Neural progenitor cell (in vitro differentiated cells): ENCODE results near the gene METTL14. TPM values are rescaled to one million over a fixed set of nuclear protein-coding genes. Genes with fewer than 3 reads are reported as not detected.

ENCODE experiments used
- DNase-seq: peaks from one replicate; pipeline ENCODE4 v3.0.0-alpha.2; 2016; ENCODE audit warnings: low spot score
- H2AFZ ChIP-seq: fragments of 200-600 bp; sonication (generic); replicated peaks from 2 replicates; pipeline ENCODE4 v1.6.1; 2016; ENCODE audit warnings: antibody characterized with exemption
- H3F3A ChIP-seq: fragments of 200-600 bp; sonication (generic); 2 replicates; pipeline ENCODE4 v1.6.1; 2016; ENCODE audit warnings: antibody characterized with exemption, low read depth
- H3K27ac ChIP-seq: fragments of 200-600 bp; sonication (generic); 2 replicates; pipeline ENCODE4 v1.5.1; 2016; ENCODE audit warnings: mild to moderate bottlenecking
- H3K27me3 ChIP-seq: fragments of 200-600 bp; sonication (generic); 2 replicates; pipeline ENCODE4 v1.6.1; 2016; ENCODE audit warnings: mild to moderate bottlenecking, moderate library complexity
- H3K36me3 ChIP-seq: fragments of 200-600 bp; sonication (generic); 2 replicates; pipeline ENCODE4 v1.5.1; 2016
- H3K4me1 ChIP-seq: fragments of 200-600 bp; sonication (generic); 2 replicates; pipeline ENCODE4 v1.6.1; 2016; ENCODE audit warnings: mixed run types
- H3K4me2 ChIP-seq: fragments of 200-600 bp; sonication (generic); 2 replicates; pipeline ENCODE4 v1.6.1; 2016
- H3K4me3 ChIP-seq: fragments of 200-600 bp; sonication (generic); 2 replicates; pipeline ENCODE4 v1.5.1; 2016
- H3K79me2 ChIP-seq: fragments of 200-600 bp; sonication (generic); 2 replicates; pipeline ENCODE4 v1.6.1; 2016; ENCODE audit warnings: low read depth
- H3K9ac ChIP-seq: fragments of 200-600 bp; sonication (generic); 2 replicates; pipeline ENCODE4 v1.6.1; 2016
- H3K9me3 ChIP-seq: fragments of 200-600 bp; sonication (generic); 2 replicates; pipeline ENCODE4 v1.5.1; 2016; ENCODE audit warnings: low read depth
- H4K20me1 ChIP-seq: fragments of 200-600 bp; sonication (generic); 2 replicates; pipeline ENCODE4 v1.6.1; 2016; ENCODE audit warnings: low read depth
- H3K27ac Mint-ChIP-seq: 3 replicates; pipeline ENCODE4 v1.8.0; 2021; ENCODE audit warnings: mixed read lengths
- H3K27me3 Mint-ChIP-seq: 2 replicates; pipeline ENCODE4 v1.8.0; 2022; ENCODE audit warnings: low read depth, mild to moderate bottlenecking, inconsistent platforms, moderate library complexity, mixed read lengths; ENCODE audit not compliant: insufficient read depth
- H3K36me3 Mint-ChIP-seq: 3 replicates; pipeline ENCODE4 v1.8.0; 2021; ENCODE audit warnings: mixed read lengths
- H3K4me1 Mint-ChIP-seq: 3 replicates; pipeline ENCODE4 v1.8.0; 2021; ENCODE audit warnings: mixed read lengths
- H3K4me3 Mint-ChIP-seq: 3 replicates; pipeline ENCODE4 v1.8.0; 2021; ENCODE audit warnings: mild to moderate bottlenecking, moderate library complexity, mixed read lengths
- H3K9me3 Mint-ChIP-seq: 3 replicates; pipeline ENCODE4 v1.8.0; 2020; ENCODE audit warnings: mixed read lengths
- CTCF ChIP-seq: fragments of 200-600 bp; sonication (generic); IDR thresholded peaks from 2 replicates; pipeline ENCODE4 v1.5.1; 2017; ENCODE audit warnings: antibody characterized with exemption, mild to moderate bottlenecking
- EZH2 ChIP-seq: fragments of 200-600 bp; sonication (generic); IDR thresholded peaks from 2 replicates; pipeline ENCODE4 v1.6.1; 2017; ENCODE audit warnings: antibody characterized with exemption, mild to moderate bottlenecking, moderate library complexity
- EZH2phosphoT487 ChIP-seq: fragments of 200-600 bp; sonication (generic); IDR thresholded peaks from 2 replicates; pipeline ENCODE4 v1.6.1; 2017; ENCODE audit warnings: antibody characterized with exemption
- total RNA-seq: library from RNA; depleted of rRNA; stranded (reverse); fragments of >200 nt; gene quantifications from 2 replicates; pipeline ENCODE4 v1.2.3, GENCODE V29; 2015; ENCODE audit warnings: low replicate concordance

METTL14 gene
- total RNA-seq, 1 donor from 2014 or later = 43.2 TPM

- H3K36me3 Mint-ChIP-seq = no peaks in the 10 kb centered on the region
- H3K27me3 Mint-ChIP-seq = peaks cover 2% of the 10 kb centered on the region
- Histone ChIP-seq H3K9ac (no peak overlapping the region), H3F3A (no peaks in the 10 kb centered on the region), H4K20me1 (no peaks in the 10 kb centered on the region), H3K4me2 (no peak overlapping the region), H2AFZ (no peak overlapping the region), H3K36me3 (no peaks in the 10 kb centered on the region), H3K27ac (no peak overlapping the region), H3K27me3 (no peaks in the 10 kb centered on the region), H3K79me2 (no peaks in the 10 kb centered on the region), H3K4me1 (no peaks in the 10 kb centered on the region), H3K4me3 (no peak overlapping the region), H3K9me3 (no peaks in the 10 kb centered on the region)
- no peak overlapping the region for H3K27ac Mint-ChIP-seq
- H3K9me3 Mint-ChIP-seq = no peaks in the 10 kb centered on the region
- no peak for DNase-seq
- H3K4me3 Mint-ChIP-seq = no peak overlapping the region
- peaks cover 3% of the 10 kb centered on the region for H3K4me1 Mint-ChIP-seq
- TF ChIP-seq EZH2 = no peak
- no peak for TF ChIP-seq CTCF
- no peak for TF ChIP-seq EZH2phosphoT487
Measured at GRCh38 chr4:118745357-118745756, 60.2 kb downstream of the METTL14 start.

GRCh38 chr4:118746251-118746919, 61.2 kb downstream of the METTL14 start:
- Histone ChIP-seq H3K4me3 (no peak overlapping the region), H3K36me3 (no peaks in the 10 kb centered on the region), H3K9me3 (no peaks in the 10 kb centered on the region), H3K27me3 (no peaks in the 10 kb centered on the region), H4K20me1 (no peaks in the 10 kb centered on the region), H3K79me2 (no peaks in the 10 kb centered on the region), H3K27ac (no peak overlapping the region), H3K9ac (no peak overlapping the region), H3K4me2 (no peak overlapping the region), H3K4me1 (no peaks in the 10 kb centered on the region), H2AFZ (no peak overlapping the region), H3F3A (no peaks in the 10 kb centered on the region)
- Mint-ChIP-seq H3K9me3 (no peaks in the 10 kb centered on the region), H3K27me3 (peaks cover 2% of the 10 kb centered on the region), H3K36me3 (peaks cover under 1% of the 10 kb centered on the region), H3K4me3 (no peak overlapping the region), H3K27ac (no peak overlapping the region), H3K4me1 (peaks cover 3% of the 10 kb centered on the region)
- no peak for DNase-seq
- TF ChIP-seq EZH2 = no peak
- no peak for TF ChIP-seq CTCF
- no peak for TF ChIP-seq EZH2phosphoT487

- H3K4me1 Mint-ChIP-seq = peaks cover 3% of the 10 kb centered on the region
- no peak overlapping the region for H3K27ac Mint-ChIP-seq
- H2AFZ ChIP-seq = no peak overlapping the region
- no peaks in the 10 kb centered on the region for H3K79me2 ChIP-seq
- no peaks in the 10 kb centered on the region for H3K9me3 ChIP-seq
- H3K4me1 ChIP-seq = no peaks in the 10 kb centered on the region
- no peak overlapping the region for H3K27ac ChIP-seq
- no peaks in the 10 kb centered on the region for H3K9me3 Mint-ChIP-seq
- H3K9ac ChIP-seq = no peak overlapping the region
- DNase-seq = no peak
- peaks cover 2% of the 10 kb centered on the region for H3K27me3 Mint-ChIP-seq
- H3F3A ChIP-seq = no peaks in the 10 kb centered on the region
- no peak overlapping the region for H3K4me3 Mint-ChIP-seq
- H4K20me1 ChIP-seq = no peaks in the 10 kb centered on the region
- no peaks in the 10 kb centered on the region for H3K36me3 ChIP-seq
- no peak overlapping the region for H3K4me3 ChIP-seq
- no peak overlapping the region for H3K4me2 ChIP-seq
- H3K36me3 Mint-ChIP-seq = peaks cover 2% of the 10 kb centered on the region
- H3K27me3 ChIP-seq = no peaks in the 10 kb centered on the region
- TF ChIP-seq CTCF (no peak), EZH2phosphoT487 (no peak), EZH2 (no peak)
Measured at GRCh38 chr4:118749347-118749988, 64.3 kb downstream of the METTL14 start.
